A549 (cell line): ENCODE measurements around the gene OXLD1. TPM values are rescaled to one million over a fixed set of nuclear protein-coding genes. Genes with fewer than 3 reads are reported as not detected.

Experiments
- ATAC-seq, 2 experiments: fragments of 200-7000 bp in 1 of 2; fragments of >200 bp in 1 of 2; cut with Nextera tagmentation in 1 of 2; cut with Tn5 transposase in 1 of 2; 3 replicates each; pipeline versions ENCODE4 v1.8.0 to v1.9.1; 2018 to 2020; ENCODE audit warnings: mild to moderate bottlenecking in 1 of 2, moderate library complexity in 1 of 2
- CTCF ChIA-PET: fragments of 300-600 bp; sonication (Branson Sonifier 250); formaldehyde crosslinking; extraction: SDS; loops from one replicate; lab custom pipeline; 2021; ENCODE audit warnings: antibody characterized with exemption, inconsistent platforms; lab: Yijun Ruan, JAX
- POLR2A ChIA-PET: fragments of 350-600 bp; formaldehyde crosslinking; extraction: SDS; loops from one replicate; lab custom pipeline; 2021; ENCODE audit warnings: antibody characterized with exemption, inconsistent platforms; lab: Yijun Ruan, JAX
- DNase-seq, 2 experiments: peaks; one replicate each; pipeline versions ENCODE4 v3.0.0 to v3.0.0-alpha.2; 2011 to 2016; ENCODE audit warnings: low read depth in 1 of 2, low spot score in 1 of 2
- FAIRE-seq: peaks from 2 replicates; lab custom pipeline; 2011; peaks lifted over from hg19 to GRCh38; lab: Jason Lieb, UNC
- H3K27ac ChIP-seq, 2 experiments: fragments of >200 bp; sonication (Bioruptor Twin); formaldehyde crosslinking; 3 replicates each; pipeline ENCODE4 v1.5.1; 2016 to 2017
- H3K4me1 ChIP-seq: fragments of >200 bp; sonication (Bioruptor Twin); formaldehyde crosslinking; 3 replicates; pipeline ENCODE4 v1.6.1; 2016
- H3K4me2 ChIP-seq: fragments of >200 bp; sonication (Bioruptor Twin); formaldehyde crosslinking; 3 replicates; pipeline ENCODE4 v1.6.1; 2016
- H3K4me3 ChIP-seq: fragments of >200 bp; sonication (Bioruptor Twin); formaldehyde crosslinking; 3 replicates; pipeline ENCODE4 v1.5.1; 2016
- H3K9me3 ChIP-seq: fragments of >200 bp; sonication (Bioruptor Twin); formaldehyde crosslinking; 3 replicates; pipeline ENCODE4 v1.6.1; 2016
- CHD2 ChIP-seq: fragments of 150-350 bp; IDR thresholded peaks from 2 replicates; pipeline ENCODE4 v1.6.1; 2014; ENCODE audit warnings: low read length; ENCODE audit not compliant: partially characterized antibody
- CHD4 ChIP-seq: fragments of 200-600 bp; sonication (generic); IDR thresholded peaks from 2 replicates; pipeline ENCODE4 v1.6.1; 2016; ENCODE audit warnings: antibody characterized with exemption, mild to moderate bottlenecking, borderline replicate concordance
- EHMT2 ChIP-seq: fragments of 200-600 bp; sonication (generic); IDR thresholded peaks from 2 replicates; pipeline ENCODE4 v1.6.1; 2016; ENCODE audit warnings: antibody characterized with exemption, low read depth, mild to moderate bottlenecking, moderate library complexity
- EP300 ChIP-seq, 2 experiments: fragments of >200 bp; sonication (Bioruptor Twin); formaldehyde crosslinking; IDR thresholded peaks; 2 replicates in 1 of 2; 3 replicates in 1 of 2; pipeline ENCODE4 v1.6.1; 2016 to 2017
- FOSL2 ChIP-seq, 2 experiments: fragments of 450-650 bp in 1 of 2; fragments of >200 bp in 1 of 2; sonication (Bioruptor Twin) in 1 of 2; formaldehyde crosslinking; IDR thresholded peaks; 2 replicates each; pipeline versions ENCODE4 v1.5.0 to v1.6.1; 2016 to 2020; ENCODE audit warnings: mild to moderate bottlenecking in 1 of 2, moderate library complexity in 1 of 2
- FOXS1 ChIP-seq: fragments of 250-450 bp; sonication (Bioruptor Pico); IDR thresholded peaks from 2 replicates; pipeline ENCODE4 v1.5.0; 2020; ENCODE audit warnings: mild to moderate bottlenecking, moderate library complexity
- HOXA7 ChIP-seq: fragments of 250-450 bp; sonication (Bioruptor Pico); IDR thresholded peaks from 2 replicates; pipeline ENCODE4 v1.5.0; 2020; ENCODE audit warnings: mild to moderate bottlenecking, moderate library complexity
- JUN ChIP-seq, 2 experiments: fragments of >200 bp; sonication (Bioruptor Twin); formaldehyde crosslinking; IDR thresholded peaks; 2 replicates in 1 of 2; 3 replicates in 1 of 2; pipeline ENCODE4 v1.6.1; 2016 to 2017
- MAZ ChIP-seq: fragments of 150-350 bp; IDR thresholded peaks from 2 replicates; pipeline ENCODE4 v1.6.1; 2014; ENCODE audit warnings: antibody characterized with exemption, low read depth, low read length, borderline replicate concordance
- PHF8 ChIP-seq: fragments of 200-600 bp; sonication (generic); IDR thresholded peaks from 2 replicates; pipeline ENCODE4 v1.6.1; 2016; ENCODE audit warnings: low read depth, mild to moderate bottlenecking, antibody characterized with exemption, moderate library complexity, borderline replicate concordance
- RFX5 ChIP-seq: fragments of 450-650 bp; IDR thresholded peaks from 2 replicates; pipeline ENCODE4 v1.7.1; 2014; ENCODE audit warnings: antibody characterized with exemption, mild to moderate bottlenecking, moderate library complexity
- ZFP36 ChIP-seq: fragments of 450-650 bp; IDR thresholded peaks from 2 replicates; pipeline ENCODE4 v1.6.1; 2014; ENCODE audit warnings: borderline replicate concordance; ENCODE audit not compliant: partially characterized antibody
- ZNF302 ChIP-seq: fragments of 250-450 bp; sonication (Bioruptor Pico); IDR thresholded peaks from 2 replicates; pipeline ENCODE4 v1.9.0; 2021; ENCODE audit warnings: inconsistent platforms, mild to moderate bottlenecking, moderate library complexity
- WGBS: methylation state at CpG from one replicate; pipeline ENCODE4 v1.1.6; 2017; ENCODE audit errors: missing lambda C conversion rate; 5-methylcytosine and 5-hydroxymethylcytosine counted together
- polyA plus RNA-seq, 4 experiments: library from polyadenylated mRNA; depleted of rRNA in 3 of 4; stranded (reverse); fragments of >200 nt; fragmentation: RNase III in 1 of 4; extraction: RNeasy Plus Mini Kit Qiagen cat#74134 plus additional on column Dnase treatment in 1 of 4; gene quantifications; 2 replicates in 3 of 4; 3 replicates in 1 of 4; pipeline ENCODE4 v1.2.3, GENCODE V29; 2011 to 2017
- TF ChIP-seq, protein P1 (sequence below): IDR thresholded peaks from 2 replicates; pipeline ENCODE4 v1.6.1; 2012; ENCODE audit warnings: low read depth, borderline replicate concordance
- TF ChIP-seq, protein P2 (sequence below): fragments of 250-450 bp; sonication (Bioruptor Pico); IDR thresholded peaks from 2 replicates; pipeline ENCODE4 v1.5.0; 2020; ENCODE audit warnings: low read depth, mild to moderate bottlenecking, moderate library complexity
- TF ChIP-seq, protein P3 (sequence below): fragments of >200 bp; sonication (Bioruptor Twin); formaldehyde crosslinking; IDR thresholded peaks from 3 replicates; pipeline ENCODE4 v1.6.1; 2016

OXLD1 gene
- polyA plus RNA-seq, 2 of the 4 experiments (the other 2 are of a cell fraction), result 38.7 to 47.1 TPM

DNA sequence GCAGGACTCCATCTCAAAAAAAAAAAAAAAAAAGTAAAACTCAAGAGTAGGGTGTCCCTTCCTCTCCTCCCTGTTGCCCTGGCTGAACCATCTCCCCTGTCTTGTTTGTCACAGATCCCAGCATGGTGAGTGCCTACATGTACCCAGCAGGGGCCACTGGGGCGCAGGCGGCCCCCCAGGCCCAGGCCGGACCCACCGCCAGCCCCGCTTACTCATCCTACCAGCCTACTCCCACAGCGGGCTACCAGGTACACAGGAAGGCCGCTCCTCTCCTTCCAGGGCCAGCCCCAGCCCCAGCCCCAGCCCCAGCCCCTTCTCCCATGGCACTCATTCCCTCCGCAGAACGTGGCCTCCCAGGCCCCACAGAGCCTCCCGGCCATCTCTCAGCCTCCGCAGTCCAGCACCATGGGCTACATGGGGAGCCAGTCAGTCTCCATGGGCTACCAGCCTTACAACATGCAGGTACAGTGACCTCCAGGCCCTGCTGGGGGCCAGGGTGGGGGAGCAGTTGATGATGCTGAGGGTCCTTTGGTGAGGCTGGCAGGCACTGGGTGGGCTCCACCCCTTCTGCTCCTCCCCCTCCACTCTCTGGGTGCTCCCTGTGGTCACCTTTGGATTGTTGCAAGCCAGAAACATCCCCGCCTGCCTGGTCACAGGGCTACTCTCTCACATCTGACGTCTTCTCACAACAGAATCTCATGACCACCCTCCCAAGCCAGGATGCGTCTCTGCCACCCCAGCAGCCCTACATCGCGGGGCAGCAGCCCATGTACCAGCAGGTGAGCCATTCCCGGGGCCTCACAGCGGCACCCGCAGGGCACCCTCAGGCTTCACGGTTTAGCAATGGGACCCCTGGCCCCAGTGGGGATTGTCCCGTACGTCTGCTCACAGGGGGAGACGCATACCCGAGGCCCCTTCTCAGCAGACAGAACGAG lies 34.2 kb upstream of the OXLD1 start:
- H3K9me3 ChIP-seq, result no peaks in the 10 kb centered on the region
- POLR2A ChIA-PET, result interaction anchor here (2.9 to 3.7 kb wide), 2 partner anchors 12 to 16 kb away, joined by 41 to 42 read pairs; partner anchors contain the start of genes ARL16, HGS and SLC25A10
- 93% methylated on average over 22 of the region's 25 CpGs for WGBS
- no peak overlapping the region for H3K4me3 ChIP-seq
- peak overlapping the region; percentile 90; the same call in 2 of the 3 replicates for H3K4me2 ChIP-seq
- CTCF ChIA-PET, result interaction anchor here (0.6 to 2.9 kb wide), 8 partner anchors 10 to 165 kb away, joined by 3 to 19 read pairs (median 6); partner anchors contain the start of genes ARL16 and HGS
- no peak for DNase-seq
- no peak overlapping the region; a peak in 1 of 6 replicates for H3K27ac ChIP-seq
- no peak for ATAC-seq
- peaks cover 22% of the 10 kb centered on the region for H3K4me1 ChIP-seq
- FAIRE-seq, result no peak
- TF ChIP-seq CHD4, result no peak
- TF ChIP-seq EP300 (IDR thresholded peaks at IDR 0.05), result no peak
- TF ChIP-seq, protein P1, sequence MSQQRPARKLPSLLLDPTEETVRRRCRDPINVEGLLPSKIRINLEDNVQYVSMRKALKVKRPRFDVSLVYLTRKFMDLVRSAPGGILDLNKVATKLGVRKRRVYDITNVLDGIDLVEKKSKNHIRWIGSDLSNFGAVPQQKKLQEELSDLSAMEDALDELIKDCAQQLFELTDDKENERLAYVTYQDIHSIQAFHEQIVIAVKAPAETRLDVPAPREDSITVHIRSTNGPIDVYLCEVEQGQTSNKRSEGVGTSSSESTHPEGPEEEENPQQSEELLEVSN, result no peak
- no peak for TF ChIP-seq JUN (IDR thresholded peaks at IDR 0.05)
- TF ChIP-seq, protein P2, sequence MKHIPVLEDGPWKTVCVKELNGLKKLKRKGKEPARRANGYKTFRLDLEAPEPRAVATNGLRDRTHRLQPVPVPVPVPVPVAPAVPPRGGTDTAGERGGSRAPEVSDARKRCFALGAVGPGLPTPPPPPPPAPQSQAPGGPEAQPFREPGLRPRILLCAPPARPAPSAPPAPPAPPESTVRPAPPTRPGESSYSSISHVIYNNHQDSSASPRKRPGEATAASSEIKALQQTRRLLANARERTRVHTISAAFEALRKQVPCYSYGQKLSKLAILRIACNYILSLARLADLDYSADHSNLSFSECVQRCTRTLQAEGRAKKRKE (CRISPR knock-in tag), result no peak
- no peak for TF ChIP-seq ZFP36
- no peak for TF ChIP-seq RFX5
- no peak for TF ChIP-seq HOXA7
- TF ChIP-seq FOXS1 (CRISPR knock-in tag), result no peak

DNA sequence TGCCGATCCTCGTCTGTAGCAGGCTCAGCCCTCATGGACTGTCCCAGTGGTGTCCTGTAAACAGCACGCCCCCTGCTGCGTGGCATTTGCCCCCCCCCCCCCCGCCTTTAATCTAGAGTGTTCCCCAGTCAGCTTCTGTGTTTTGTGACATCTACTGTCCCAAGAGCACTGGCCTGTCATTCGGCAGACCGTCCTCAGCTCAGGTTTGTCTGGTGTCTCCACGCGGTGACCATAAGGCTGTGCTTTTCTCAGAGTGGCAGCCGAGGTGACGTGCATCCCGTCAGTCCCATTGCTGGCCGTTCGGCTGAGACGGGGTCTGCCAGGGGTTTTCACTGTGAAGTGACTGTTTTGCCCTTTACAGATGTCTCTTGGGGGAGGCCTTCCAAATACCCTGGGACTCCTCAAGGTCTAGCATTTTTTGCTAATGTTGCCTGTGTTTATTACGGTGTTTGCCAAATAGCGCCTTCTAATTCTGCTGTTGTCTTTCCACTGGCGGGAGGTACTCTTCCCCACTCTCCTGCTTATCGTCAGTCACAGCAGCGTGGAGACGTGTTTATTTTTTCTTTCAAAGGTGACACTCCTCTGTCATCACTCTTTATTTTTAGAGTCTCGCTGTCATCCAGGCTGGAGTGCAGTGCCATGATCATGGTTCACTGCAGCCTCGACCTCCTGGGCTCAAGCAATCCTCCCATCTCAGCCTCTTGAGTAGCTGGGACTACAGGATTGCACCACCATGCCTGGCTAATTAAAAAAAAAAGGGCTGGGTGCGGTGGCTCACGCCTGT lies 31.0 kb upstream of the OXLD1 start:
- no peak for DNase-seq
- no peak for ATAC-seq
- WGBS, result 92% methylated on average over 24 of the region's 25 CpGs
- FAIRE-seq, result no peak
- Histone ChIP-seq H3K4me3 (no peak overlapping the region), H3K9me3 (no peaks in the 10 kb centered on the region), H3K27ac (no peak overlapping the region), H3K4me1 (peaks cover 16% of the 10 kb centered on the region), H3K4me2 (no peak overlapping the region)
- ChIA-PET CTCF (interaction anchor here (2.0 to 5.1 kb wide), 3 partner anchors 14 to 21 kb away, joined by 8 to 54 read pairs (median 10); partner anchors contain the start of genes ARL16 and HGS), POLR2A (no interaction called here)
- TF ChIP-seq FOSL2 (IDR thresholded peaks at IDR 0.05) (no peak), FOSL2 (CRISPR knock-in tag; IDR thresholded peaks at IDR 0.05) (no peak), HOXA7 (no peak), CHD2 (no peak), ZNF302 (CRISPR knock-in tag) (no peak), PHF8 (no peak), MAZ (no peak), EHMT2 (no peak)
- TF ChIP-seq, protein P1, result no peak
- TF ChIP-seq, protein P3, sequence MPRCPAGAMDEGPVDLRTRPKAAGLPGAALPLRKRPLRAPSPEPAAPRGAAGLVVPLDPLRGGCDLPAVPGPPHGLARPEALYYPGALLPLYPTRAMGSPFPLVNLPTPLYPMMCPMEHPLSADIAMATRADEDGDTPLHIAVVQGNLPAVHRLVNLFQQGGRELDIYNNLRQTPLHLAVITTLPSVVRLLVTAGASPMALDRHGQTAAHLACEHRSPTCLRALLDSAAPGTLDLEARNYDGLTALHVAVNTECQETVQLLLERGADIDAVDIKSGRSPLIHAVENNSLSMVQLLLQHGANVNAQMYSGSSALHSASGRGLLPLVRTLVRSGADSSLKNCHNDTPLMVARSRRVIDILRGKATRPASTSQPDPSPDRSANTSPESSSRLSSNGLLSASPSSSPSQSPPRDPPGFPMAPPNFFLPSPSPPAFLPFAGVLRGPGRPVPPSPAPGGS, result no peak
